ENCODE results near the gene LAMA2.

- no peak for TF ChIP-seq EZH2 (IDR thresholded peaks at IDR 0.05)
- no peak for TF ChIP-seq POLR2AphosphoS5 (IDR thresholded peaks at IDR 0.05; ENCODE audit: borderline replicate concordance, low read depth, low read length)
Measured at GRCh38 chr6:129440691-129441090, 557.8 kb downstream of the LAMA2 start.

Data from SK-N-MC (cell line).